DOHH2 (cell line): ENCODE results near the gene PCBP3.

Experiments
- H3F3A ChIP-seq: fragments of 200-600 bp; sonication (generic), shearing (Covaris generic); 2 replicates; pipeline ENCODE4 v1.6.0; 2016; ENCODE audit warnings: antibody characterized with exemption, mild to moderate bottlenecking; ENCODE audit not compliant: control insufficient read depth, insufficient read depth
- H3K27ac ChIP-seq: fragments of 200-600 bp; sonication (generic); 2 replicates; pipeline ENCODE4 v1.5.1; 2014; ENCODE audit warnings: low read depth, mild to moderate bottlenecking, low read length, moderate library complexity
- H3K27me3 ChIP-seq: fragments of 200-600 bp; sonication (generic); 2 replicates; pipeline ENCODE4 v1.6.1; 2014; ENCODE audit warnings: mild to moderate bottlenecking, low read length, mixed read lengths; ENCODE audit not compliant: control insufficient read depth
- H3K36me3 ChIP-seq: fragments of 200-600 bp; sonication (generic); 2 replicates; pipeline ENCODE4 v1.6.1; 2014; ENCODE audit warnings: mild to moderate bottlenecking, low read length, moderate library complexity, mixed read lengths; ENCODE audit not compliant: control insufficient read depth
- H3K4me1 ChIP-seq: fragments of 200-600 bp; sonication (generic); 2 replicates; pipeline ENCODE4 v1.6.1; 2014; ENCODE audit warnings: mild to moderate bottlenecking, low read length, mixed read lengths; ENCODE audit not compliant: control insufficient read depth
- H3K4me2 ChIP-seq: fragments of 200-600 bp; sonication (generic); 2 replicates; pipeline ENCODE4 v1.6.0; 2014; ENCODE audit warnings: mild to moderate bottlenecking, low read length, moderate library complexity
- H3K4me3 ChIP-seq: fragments of 200-600 bp; sonication (generic); 2 replicates; pipeline ENCODE4 v1.5.1; 2014; ENCODE audit warnings: mild to moderate bottlenecking, low read length, mixed read lengths
- H3K79me2 ChIP-seq: fragments of 200-600 bp; sonication (generic); 2 replicates; pipeline ENCODE4 v1.6.1; 2014; ENCODE audit warnings: mild to moderate bottlenecking, low read length, mixed read lengths; ENCODE audit not compliant: control insufficient read depth
- H3K9me2 ChIP-seq: fragments of 200-600 bp; sonication (generic); replicated peaks from 2 replicates; pipeline ENCODE4 v1.6.1; 2014; ENCODE audit warnings: mild to moderate bottlenecking, low read length, mixed read lengths; ENCODE audit not compliant: control insufficient read depth
- H3K9me3 ChIP-seq: fragments of 200-600 bp; sonication (generic); 2 replicates; pipeline ENCODE4 v1.6.1; 2014; ENCODE audit warnings: antibody characterized with exemption, low read length, mixed read lengths; ENCODE audit not compliant: control insufficient read depth, insufficient read depth
- H4K20me1 ChIP-seq: fragments of 200-600 bp; sonication (generic); 2 replicates; pipeline ENCODE4 v1.6.0; 2014; ENCODE audit warnings: low read depth, mild to moderate bottlenecking, antibody characterized with exemption, low read length, moderate library complexity; ENCODE audit not compliant: control insufficient read depth, insufficient read depth
- EZH2phosphoT487 ChIP-seq: fragments of 200-600 bp; sonication (generic); IDR thresholded peaks from 2 replicates; pipeline ENCODE4 v1.6.1; 2017; ENCODE audit warnings: borderline replicate concordance, mild to moderate bottlenecking, antibody characterized with exemption, low read length, moderate library complexity, mixed read lengths
- TF ChIP-seq, protein P1 (sequence below): fragments of 200-600 bp; sonication (generic); IDR thresholded peaks from one replicate; pipeline ENCODE4 v1.5.1; 2014; ENCODE audit warnings: antibody characterized with exemption, mild to moderate bottlenecking, low read depth, low read length; ENCODE audit not compliant: poor library complexity, severe bottlenecking

Gene PCBP3

DNA sequence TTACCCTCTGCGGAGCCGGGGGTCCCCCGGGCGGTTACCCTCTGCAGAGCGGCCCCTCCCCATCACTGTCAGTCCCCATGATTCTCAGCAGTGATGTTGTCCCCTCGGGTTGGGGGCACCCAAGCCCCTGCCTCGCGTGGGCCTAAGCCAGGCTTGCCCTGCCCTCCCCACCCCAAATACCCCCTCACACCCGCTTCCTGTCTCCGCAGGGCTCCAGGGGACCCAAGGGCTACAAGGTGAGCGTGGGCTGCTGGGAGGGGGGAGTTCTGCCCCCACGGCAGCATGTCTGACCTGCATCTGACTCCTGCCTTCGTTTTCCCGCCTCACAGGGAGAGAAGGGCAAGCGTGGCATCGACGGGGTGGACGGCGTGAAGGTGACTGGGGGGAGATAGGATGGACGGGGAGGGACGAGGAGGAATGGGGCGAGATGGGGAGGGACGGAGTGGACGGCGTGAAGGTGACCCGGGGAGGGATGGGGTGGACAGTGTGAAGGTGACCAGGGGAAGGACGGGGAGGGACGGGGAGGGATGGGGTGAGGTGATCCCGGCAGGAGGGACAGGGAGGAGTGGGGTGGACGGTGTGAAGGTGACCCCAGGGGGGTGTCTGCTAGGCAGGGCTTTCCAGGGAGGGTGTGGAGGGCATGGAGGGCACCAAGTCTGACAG, 346.7 kb downstream of the PCBP3 start:
- Histone ChIP-seq H3K79me2 (no peaks in the 10 kb centered on the region), H3K4me1 (no peaks in the 10 kb centered on the region), H3K27ac (no peak overlapping the region), H3F3A (no peaks in the 10 kb centered on the region), H3K9me3 (peaks cover 25% of the 10 kb centered on the region; the same call in 1 of the 2 replicates), H3K36me3 (no peaks in the 10 kb centered on the region), H3K27me3 (no peaks in the 10 kb centered on the region), H3K9me2 (no peaks in the 10 kb centered on the region), H3K4me3 (no peak overlapping the region), H3K4me2 (no peak overlapping the region), H4K20me1 (no peaks in the 10 kb centered on the region)
- no peak for TF ChIP-seq EZH2phosphoT487
- TF ChIP-seq, protein P1, sequence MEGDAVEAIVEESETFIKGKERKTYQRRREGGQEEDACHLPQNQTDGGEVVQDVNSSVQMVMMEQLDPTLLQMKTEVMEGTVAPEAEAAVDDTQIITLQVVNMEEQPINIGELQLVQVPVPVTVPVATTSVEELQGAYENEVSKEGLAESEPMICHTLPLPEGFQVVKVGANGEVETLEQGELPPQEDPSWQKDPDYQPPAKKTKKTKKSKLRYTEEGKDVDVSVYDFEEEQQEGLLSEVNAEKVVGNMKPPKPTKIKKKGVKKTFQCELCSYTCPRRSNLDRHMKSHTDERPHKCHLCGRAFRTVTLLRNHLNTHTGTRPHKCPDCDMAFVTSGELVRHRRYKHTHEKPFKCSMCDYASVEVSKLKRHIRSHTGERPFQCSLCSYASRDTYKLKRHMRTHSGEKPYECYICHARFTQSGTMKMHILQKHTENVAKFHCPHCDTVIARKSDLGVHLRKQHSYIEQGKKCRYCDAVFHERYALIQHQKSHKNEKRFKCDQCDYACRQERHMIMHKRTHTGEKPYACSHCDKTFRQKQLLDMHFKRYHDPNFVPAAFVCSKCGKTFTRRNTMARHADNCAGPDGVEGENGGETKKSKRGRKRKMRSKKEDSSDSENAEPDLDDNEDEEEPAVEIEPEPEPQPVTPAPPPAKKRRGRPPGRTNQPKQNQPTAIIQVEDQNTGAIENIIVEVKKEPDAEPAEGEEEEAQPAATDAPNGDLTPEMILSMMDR, result no peak

GRCh38 chr21:45990741-45991605, 347.4 kb downstream of the PCBP3 start:
- no peak overlapping the region for H3K27ac ChIP-seq
- no peak overlapping the region for H3K4me2 ChIP-seq
- H3K79me2 ChIP-seq, result no peaks in the 10 kb centered on the region
- H3K36me3 ChIP-seq, result no peaks in the 10 kb centered on the region
- H4K20me1 ChIP-seq, result no peaks in the 10 kb centered on the region
- no peaks in the 10 kb centered on the region for H3K9me2 ChIP-seq
- H3K9me3 ChIP-seq, result peaks cover 23% of the 10 kb centered on the region; the same call in 1 of the 2 replicates
- no peak overlapping the region for H3K4me3 ChIP-seq
- no peaks in the 10 kb centered on the region for H3K4me1 ChIP-seq
- H3K27me3 ChIP-seq, result no peaks in the 10 kb centered on the region
- no peaks in the 10 kb centered on the region for H3F3A ChIP-seq
- TF ChIP-seq EZH2phosphoT487, result no peak
- TF ChIP-seq, protein P1, result no peak

GRCh38 chr21:45991606-45992300, 348.2 kb downstream of the PCBP3 start:
- H3K4me1 ChIP-seq, result no peaks in the 10 kb centered on the region
- H3K36me3 ChIP-seq, result no peaks in the 10 kb centered on the region
- no peaks in the 10 kb centered on the region for H3K79me2 ChIP-seq
- H4K20me1 ChIP-seq, result no peaks in the 10 kb centered on the region
- peaks cover 25% of the 10 kb centered on the region; the same call in 1 of the 2 replicates for H3K9me3 ChIP-seq
- TF ChIP-seq EZH2phosphoT487, result no peak
- no peaks in the 10 kb centered on the region for H3F3A ChIP-seq
- no peak overlapping the region for H3K27ac ChIP-seq
- no peaks in the 10 kb centered on the region for H3K27me3 ChIP-seq
- no peak overlapping the region for H3K4me3 ChIP-seq
- H3K4me2 ChIP-seq, result no peak overlapping the region
- H3K9me2 ChIP-seq, result no peaks in the 10 kb centered on the region
